Limb (tissue), 2 donors: Measurements from ENCODE around the gene BPHL.
"Not testable (repeated sequence)": the region's sequence is repeated elsewhere in the genome, so short reads cannot be mapped to it uniquely, and the experiment has no call there.

Experiments
- DNase-seq, 2 donors: peaks; one replicate each; pipeline ENCODE4 v3.0.0-alpha.2; 2016; ENCODE audit errors: extremely low spot score in 2 of 2

Gene BPHL

DNA sequence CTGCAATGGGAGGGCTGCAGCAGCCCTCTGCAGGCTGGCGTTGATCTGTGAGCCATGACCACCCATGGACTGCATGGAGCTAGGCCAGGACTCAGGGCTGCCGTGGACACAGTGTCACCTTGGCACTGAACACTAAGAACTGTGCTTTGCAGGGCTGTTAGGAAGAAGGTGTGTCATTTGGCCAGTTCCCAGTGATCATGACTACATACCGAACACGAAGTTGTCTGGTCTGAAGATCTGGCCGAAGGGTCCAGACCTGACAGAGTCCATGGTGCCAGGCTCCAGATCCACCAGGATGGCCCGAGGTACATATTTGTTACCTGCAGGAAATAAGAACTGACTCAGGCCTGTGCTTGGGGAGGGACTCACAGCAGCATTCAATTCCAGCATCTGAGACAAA is 36.9 kb downstream of the BPHL start:
- not testable (repeated sequence) for DNase-seq

GRCh38 chr6:3156184-3157130 is 37.9 kb downstream of the BPHL start:
- DNase-seq: peak in 1 of 2 donors; percentile 75

GRCh38 chr6:3157131-3157933 is 38.8 kb downstream of the BPHL start, which contains the start of gene TUBB2A:
Gene TUBB2A, minus strand, starts transcription at chr6:3157544. Its CDS starts 81 bp downstream, at chr6:3157463.
- peak; percentile 85 to 96 for DNase-seq

DNA sequence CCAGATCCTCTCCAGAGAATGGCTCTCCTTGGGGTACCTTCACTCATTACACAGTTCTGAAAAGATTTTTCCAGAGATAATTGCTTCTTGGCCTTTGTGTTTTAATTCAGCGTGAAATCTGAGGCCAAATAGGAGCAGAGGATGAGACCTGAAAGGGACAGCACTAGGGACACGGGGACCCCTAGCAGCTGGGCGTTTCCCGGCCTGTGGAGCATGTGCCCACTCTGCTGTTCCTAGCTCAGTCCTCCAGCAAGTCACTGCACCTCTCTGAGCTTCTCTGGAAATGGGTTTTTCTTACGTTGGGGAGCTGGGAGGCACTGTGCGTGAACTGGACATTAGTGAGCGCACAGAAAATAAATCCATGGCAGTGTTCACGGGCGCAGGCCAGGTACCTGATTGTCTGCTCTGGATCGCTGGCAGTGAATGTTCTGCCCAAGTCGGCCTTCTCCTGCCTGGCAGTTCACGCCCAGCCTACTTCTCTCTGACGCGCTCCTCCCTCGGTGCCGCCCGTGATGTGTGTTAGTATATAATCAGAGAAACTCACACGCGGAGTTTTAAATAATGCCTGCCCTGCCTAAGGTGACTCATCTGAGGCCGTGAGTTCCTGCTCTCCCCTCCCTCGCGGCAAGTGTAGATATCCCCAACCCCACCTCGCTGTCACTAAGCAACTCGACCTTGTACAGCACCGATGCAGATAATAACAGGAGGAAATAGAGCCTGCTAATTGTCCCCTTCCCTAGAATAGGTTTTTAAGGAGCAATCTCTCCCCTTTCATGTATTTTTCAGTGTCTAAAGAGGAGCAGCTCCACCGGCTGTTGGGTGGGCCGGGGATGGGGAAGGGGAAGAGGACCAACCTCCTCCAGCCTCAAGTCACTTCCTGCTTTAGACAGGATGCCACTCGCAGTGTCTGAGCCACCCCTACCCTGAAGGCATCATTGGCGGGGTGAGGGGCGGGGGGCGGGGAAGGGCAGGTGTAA is 41.6 kb downstream of the BPHL start:
- no peak for DNase-seq

DNA sequence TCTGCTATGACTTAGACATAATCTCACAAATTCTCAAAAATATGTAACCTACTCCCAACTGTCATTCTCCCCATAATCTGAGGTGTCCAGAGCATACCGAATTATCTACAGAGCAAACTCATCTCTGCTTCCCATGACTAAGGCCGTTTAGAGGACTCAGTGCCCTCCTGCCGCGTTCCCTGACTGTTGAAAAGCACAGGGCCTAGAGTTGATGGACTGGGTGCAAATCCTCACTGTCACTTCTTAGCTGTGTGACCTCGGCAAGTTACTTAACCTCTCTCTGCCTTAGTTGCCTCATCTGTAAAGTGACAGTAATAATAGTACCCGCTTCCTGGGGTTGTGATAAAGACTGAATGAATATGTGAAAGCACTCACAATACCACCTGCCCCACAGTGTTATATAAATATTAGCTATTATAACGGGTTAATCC is 43.6 kb downstream of the BPHL start:
- no peak for DNase-seq

DNA sequence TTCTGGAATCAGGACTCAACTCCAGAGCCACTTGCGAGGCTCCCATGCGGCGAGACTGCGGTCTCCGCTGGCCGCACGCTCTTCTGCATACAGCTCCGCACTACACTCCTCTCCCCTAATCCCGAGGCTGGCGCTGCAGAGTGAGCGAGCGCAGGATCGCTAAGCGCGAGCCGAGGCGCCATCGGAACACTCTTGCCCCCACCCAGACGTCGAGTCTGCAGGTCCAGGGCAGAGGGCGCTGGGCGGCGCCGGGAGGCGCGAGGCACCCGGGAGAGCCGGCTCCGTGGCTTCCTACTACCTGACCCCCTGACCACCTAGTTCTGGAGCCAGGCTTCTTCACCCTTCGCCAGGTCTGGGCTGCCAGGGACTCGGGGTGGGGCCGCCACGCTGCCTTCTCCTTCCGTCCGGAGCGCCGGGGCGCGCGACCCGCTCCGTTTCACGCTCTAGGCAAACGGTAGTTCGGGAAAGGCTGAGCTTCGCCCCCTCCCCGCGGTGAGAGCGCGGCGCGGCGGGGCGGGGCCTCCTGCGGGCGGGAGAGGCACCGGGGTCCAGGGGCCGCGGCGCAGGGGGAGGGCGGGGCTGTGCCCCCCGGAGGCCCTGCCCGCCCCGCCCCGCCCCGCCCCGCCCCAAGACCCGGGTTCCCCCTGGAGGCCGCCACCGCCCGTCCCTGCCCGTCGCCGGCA is 44.2 kb downstream of the BPHL start:
- peak; percentile 51 to 83 for DNase-seq

DNA sequence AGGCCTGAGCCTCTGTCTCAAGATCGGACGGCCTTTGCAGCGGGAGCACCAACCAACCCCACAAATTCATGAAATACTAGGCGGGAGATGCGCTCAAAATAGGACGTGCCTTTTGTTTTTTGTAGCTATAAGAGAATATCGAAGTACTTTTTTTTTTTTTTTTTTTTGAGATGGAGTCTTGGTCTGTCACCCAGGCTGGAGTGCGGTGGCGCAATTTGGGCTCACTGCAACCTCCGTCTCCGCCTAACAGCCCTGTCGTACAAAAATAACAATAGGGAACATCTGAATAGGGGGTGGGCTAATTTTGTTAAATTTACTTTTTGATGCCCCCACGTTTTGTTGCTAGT is 44.7 kb downstream of the BPHL start:
- no peak for DNase-seq

GRCh38 chr6:3164388-3164787 is 45.9 kb downstream of the BPHL start:
- no peak for DNase-seq

GRCh38 chr6:3165631-3166534 is 47.4 kb downstream of the BPHL start:
- no peak for DNase-seq

- not testable (repeated sequence) for DNase-seq
These were observed 48.2 kb downstream of the BPHL start for GRCh38 chr6:3166535-3167225.

DNA sequence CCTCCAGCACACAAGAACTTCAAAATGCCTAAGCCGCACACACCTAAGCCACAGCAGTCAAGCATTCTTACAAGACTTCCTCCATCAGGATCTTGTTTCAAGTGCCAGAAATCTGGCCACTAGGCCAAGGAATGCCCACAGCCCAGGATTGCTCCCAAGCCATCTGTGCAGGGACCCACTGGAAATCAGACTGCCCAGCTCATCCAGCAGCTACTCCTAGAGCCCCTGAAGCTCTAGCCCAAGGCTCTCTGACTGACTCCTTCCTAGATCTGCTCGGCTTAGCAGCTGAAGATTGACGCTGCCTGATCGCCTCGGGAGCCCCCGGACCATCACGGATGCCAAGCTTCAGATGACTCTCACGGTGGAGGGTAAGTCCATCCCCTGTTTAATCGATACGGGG is 49.5 kb downstream of the BPHL start:
- not testable (repeated sequence) for DNase-seq

DNA sequence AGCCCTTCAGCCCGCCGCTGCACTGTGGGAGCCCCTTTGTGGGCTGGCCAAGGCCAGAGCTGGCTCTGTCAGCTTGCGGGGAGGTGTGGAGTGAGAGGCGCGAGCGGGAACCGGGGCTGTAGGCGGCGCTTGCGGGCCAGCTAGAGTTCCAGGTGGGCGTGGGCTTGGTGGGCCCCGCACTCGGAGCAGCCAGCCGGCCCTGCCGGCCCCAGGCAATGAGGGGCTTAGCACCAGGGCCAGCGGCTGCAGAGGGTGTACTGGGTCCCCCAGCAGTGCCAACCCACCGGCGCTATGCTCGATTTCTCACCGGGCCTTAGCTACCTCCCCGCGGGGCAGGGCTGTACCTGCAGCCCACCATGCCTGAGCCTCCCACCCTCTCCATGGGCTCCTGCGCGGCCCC is 52.2 kb downstream of the BPHL start:
- not testable (repeated sequence) for DNase-seq

- DNase-seq: not testable (repeated sequence)
These were observed 53.0 kb downstream of the BPHL start for GRCh38 chr6:3171313-3172175.

- DNase-seq: not testable (repeated sequence)
These were observed 54.3 kb downstream of the BPHL start for GRCh38 chr6:3172789-3173188.

DNA sequence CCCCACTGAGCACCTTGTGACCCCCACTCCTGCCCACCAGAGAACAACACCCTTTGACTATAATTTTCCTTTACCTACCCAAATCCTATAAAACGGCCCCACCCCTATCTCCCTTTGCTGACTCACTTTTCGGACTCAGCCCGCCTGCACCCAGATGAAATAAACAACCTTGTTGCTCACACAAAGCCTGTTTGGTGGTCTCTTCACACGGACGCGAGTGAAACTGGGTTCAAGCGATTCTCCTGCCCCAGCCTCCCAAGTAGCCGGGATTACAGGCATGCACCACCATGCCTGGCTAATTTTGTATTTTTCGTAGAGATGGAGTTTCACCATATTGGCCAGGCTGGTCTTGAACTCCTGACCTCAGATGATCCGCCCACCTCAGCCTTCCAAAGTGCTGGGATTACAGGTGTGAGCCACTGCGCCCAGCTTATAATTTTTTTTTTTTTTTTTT is 55.2 kb downstream of the BPHL start:
- DNase-seq: not testable (repeated sequence)

DNA sequence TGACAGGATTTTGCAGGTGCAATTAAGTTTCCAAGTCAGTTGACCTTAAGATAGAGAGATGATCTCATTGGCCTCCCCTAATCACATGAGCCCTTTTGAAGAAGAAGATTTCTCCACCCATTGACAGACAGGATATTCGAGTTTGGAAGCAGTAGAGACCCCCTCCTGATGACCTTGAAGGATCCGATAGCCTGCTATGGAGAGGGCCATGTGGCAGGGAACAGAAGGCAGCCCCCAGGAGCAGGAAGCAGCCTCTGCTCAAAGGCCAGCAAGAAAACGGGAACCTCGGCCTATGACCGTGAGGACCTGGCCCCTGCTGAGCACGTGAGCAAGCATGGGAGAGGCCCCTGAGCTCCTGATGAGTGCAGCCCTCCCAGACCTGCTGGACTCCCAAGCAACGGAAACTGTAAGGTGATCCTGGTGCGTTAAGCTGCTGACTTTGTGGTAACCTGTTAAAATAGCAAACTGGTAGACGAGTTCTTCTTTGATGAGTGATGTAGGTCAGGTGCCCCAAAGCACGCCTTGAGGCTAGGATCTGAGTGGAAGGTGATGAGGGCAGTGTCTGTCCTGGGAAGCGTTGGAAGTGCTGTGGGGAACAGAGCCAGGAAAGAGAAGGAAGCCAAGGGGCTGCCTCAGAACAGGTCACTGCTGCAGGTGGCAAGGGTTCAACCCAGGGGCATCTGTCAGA is 57.3 kb downstream of the BPHL start:
- DNase-seq: no peak
